GM13976 (cell line): ENCODE data around the gene PRKAG2.

Source experiments
- DNase-seq: peaks from one replicate; pipeline ENCODE4 v3.0.0; 2012; ENCODE audit warnings: low spot score
- in situ Hi-C: fragments of 300-500 bp; cut with MboI; formaldehyde crosslinking; loops from one replicate; pipeline ENCODE4 v1.12.0; 2022; ENCODE audit warnings: low sequenced_read_pairs, mixed read lengths, inconsistent platforms; ENCODE audit not compliant: unreplicated experiment
- TF ChIP-seq, protein P1 (sequence below): IDR thresholded peaks from 2 replicates; pipeline ENCODE4 v1.5.1; 2012; ENCODE audit warnings: borderline replicate concordance, mild to moderate bottlenecking; ENCODE audit not compliant: insufficient read depth; ENCODE audit errors: extremely low read depth, missing control alignments, control extremely low read depth

Gene PRKAG2

DNA sequence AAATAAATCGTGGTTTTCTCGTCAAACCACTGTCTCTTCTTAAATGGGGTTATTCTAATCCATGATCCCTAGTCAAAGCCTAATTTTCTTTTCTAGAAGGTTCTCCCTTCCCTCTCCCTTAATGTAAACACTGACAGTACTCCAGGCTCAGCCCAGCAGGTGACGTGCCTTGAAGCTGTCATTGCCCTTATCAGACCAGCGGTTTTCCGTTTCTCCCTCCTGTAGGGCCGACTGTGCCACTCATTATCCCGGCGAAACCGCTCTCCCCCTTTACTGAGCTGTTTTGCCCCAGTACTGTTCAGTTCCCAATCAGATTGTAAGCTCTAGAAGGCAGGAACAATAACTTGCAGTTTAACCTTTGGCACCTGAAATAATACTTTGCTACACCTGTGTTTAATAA, 203.7 kb downstream of the PRKAG2 start:
- TF ChIP-seq, protein P1, sequence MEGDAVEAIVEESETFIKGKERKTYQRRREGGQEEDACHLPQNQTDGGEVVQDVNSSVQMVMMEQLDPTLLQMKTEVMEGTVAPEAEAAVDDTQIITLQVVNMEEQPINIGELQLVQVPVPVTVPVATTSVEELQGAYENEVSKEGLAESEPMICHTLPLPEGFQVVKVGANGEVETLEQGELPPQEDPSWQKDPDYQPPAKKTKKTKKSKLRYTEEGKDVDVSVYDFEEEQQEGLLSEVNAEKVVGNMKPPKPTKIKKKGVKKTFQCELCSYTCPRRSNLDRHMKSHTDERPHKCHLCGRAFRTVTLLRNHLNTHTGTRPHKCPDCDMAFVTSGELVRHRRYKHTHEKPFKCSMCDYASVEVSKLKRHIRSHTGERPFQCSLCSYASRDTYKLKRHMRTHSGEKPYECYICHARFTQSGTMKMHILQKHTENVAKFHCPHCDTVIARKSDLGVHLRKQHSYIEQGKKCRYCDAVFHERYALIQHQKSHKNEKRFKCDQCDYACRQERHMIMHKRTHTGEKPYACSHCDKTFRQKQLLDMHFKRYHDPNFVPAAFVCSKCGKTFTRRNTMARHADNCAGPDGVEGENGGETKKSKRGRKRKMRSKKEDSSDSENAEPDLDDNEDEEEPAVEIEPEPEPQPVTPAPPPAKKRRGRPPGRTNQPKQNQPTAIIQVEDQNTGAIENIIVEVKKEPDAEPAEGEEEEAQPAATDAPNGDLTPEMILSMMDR: no peak
- in situ Hi-C loops: no loop called here
- DNase-seq: no peak

DNA sequence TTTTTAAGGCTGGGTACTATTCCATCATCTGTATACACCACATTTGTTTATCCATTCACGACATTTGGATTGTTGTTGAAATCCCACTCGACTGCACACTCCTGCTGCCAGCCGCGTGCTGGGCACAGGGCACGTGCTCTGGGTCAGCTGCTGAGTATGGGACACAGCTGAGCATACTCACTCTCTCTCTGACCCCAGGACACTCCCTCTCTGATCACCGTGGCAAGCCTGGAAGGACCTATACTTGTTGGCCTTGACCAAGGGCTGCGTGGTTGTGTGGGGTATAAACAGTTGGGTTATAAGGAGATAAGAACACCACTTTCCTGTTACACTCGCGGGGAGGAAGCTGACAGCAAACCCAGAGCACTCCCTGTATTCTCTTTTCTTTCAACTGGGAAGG, 204.2 kb downstream of the PRKAG2 start:
- in situ Hi-C loops: no loop called here
- TF ChIP-seq, protein P1: no peak
- DNase-seq: no peak

DNA sequence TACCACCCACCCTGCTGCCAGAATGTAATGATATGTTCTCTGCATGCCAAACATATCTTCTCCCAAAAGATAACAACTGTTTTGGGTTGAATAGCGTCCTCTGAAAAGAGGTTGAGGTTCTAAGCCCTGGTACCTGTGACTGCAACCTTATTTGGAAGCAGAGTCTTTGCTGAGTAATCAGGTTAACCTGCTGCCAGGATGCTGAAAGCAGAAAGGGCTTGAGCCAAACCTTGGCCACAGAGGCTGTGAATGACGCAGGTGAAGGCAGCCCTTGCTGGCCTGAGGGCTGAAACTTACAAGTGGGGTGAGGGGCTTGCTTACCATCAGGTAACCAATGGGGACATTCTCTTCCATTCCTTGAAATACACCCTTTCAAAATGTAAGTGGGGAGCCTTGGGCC, 205.4 kb downstream of the PRKAG2 start:
- TF ChIP-seq, protein P1: no peak
- no peak for DNase-seq

DNA sequence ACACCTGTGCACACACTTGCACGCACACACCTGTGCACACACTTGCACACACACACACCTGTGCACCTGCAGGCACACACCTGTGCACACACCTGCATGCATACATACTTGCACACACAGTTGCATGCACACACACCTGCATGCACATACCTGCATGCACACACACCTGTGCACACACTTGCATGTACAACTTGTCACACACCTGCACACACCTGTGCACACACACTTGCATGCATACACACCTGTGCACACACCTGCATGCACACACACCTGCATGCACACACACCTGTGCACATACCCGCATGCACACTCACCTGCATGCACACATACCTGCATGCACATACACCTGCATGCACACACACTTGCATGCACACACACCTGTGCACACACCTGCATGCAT, 207.2 kb downstream of the PRKAG2 start:
- in situ Hi-C loops: no loop called here
- no peak for DNase-seq
- TF ChIP-seq, protein P1: no peak

More for the DNA sequence above, 205.4 kb downstream of the PRKAG2 start:
- in situ Hi-C loops: no loop called here

DNA sequence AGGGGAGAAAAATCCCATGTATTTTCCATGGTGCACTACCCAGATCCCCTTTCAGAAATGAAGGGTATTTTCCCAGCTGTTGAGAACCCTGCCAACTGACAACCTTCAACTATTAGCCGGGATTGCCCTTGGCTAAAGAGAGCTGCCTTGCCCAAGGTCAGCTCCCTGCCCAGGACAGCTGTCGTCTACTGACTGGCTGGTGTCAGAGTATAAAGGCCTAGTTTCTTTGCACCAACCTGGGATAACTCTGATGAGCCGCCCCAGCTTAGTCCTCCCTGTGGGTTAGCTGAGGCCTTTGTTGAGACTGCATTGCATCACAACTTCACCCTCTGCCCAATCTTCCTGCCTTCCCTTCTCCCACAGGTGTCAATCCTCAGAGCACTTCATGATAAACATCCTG, 210.0 kb downstream of the PRKAG2 start:
- no peak for DNase-seq
- TF ChIP-seq, protein P1: no peak
- in situ Hi-C loops: no loop called here

DNA sequence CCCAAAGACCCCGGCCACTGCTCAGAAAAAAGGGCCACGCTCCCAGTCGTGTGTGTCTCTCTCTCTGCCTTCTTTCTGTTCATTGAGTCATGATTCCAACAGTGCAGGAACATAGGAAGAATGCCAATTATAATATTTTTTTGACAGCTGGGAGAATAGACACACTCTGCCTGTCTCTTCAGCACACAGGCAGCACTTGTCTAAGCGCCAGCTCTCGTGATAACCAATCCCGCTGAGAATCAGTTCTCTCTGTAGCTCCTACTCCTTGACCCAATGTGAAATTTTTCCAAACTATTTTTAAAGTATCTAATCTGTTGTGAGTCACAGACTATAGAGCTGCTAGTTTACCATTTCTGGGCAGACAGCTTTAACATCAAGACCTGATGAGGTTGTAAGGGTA, 211.5 kb downstream of the PRKAG2 start:
- TF ChIP-seq, protein P1: no peak
- in situ Hi-C loops: no loop called here
- no peak for DNase-seq

DNA sequence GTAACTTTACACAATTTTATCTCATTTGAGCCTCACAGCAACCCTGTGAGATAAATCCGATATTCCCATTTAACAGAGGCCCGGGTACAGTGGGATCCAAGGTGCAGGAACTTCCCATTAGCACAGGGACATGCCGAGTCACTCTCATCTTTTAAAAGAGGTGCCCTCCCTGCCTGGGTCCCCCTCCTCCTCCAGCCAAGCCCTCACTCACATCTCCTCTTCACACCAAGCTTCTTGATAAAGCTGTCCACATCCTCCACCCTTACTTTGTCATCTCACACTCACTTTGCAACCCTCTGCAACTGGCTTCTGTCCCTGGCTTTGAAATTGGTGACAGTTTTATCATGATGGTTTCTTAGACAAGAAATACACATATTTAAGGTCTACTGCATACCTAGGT, 212.6 kb downstream of the PRKAG2 start:
- no peak for DNase-seq
- TF ChIP-seq, protein P1: no peak
- in situ Hi-C loops: no loop called here
